Stimulated activated CD8-positive, alpha-beta memory T cell treated with anti-CD3 and anti-CD28 coated beads, Interleukin-4, amount 100 ng/mL, for 24 hours (primary cell): Measurements from ENCODE around the gene FICD.
"Not testable (repeated sequence)": the region's sequence is repeated elsewhere in the genome, so short reads cannot be mapped to it uniquely, and the experiment has no call there.

Source experiments
- DNase-seq: peaks from one replicate; pipeline ENCODE4 v3.0.0-alpha.2; 2020; ENCODE audit warnings: low read depth

FICD gene

DNA sequence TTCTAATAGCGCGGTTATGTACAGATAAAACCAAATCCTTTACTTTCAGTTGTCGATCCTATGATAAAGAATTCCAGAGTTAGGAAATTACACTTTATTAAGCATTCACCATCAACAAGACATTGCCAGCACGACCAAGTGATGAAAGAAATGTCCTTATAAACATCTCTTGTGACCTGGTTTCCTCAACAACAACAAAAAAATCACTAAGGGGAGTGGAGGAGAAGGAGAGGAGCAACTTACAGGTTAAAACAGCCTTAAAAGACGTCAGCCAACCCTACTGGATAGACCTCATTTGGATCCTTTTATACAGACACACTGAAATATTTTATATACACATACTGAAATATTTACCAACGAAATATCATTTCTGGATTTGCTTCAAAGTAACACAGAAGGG, 23.1 kb downstream of the FICD start:
- no peak for DNase-seq

DNA sequence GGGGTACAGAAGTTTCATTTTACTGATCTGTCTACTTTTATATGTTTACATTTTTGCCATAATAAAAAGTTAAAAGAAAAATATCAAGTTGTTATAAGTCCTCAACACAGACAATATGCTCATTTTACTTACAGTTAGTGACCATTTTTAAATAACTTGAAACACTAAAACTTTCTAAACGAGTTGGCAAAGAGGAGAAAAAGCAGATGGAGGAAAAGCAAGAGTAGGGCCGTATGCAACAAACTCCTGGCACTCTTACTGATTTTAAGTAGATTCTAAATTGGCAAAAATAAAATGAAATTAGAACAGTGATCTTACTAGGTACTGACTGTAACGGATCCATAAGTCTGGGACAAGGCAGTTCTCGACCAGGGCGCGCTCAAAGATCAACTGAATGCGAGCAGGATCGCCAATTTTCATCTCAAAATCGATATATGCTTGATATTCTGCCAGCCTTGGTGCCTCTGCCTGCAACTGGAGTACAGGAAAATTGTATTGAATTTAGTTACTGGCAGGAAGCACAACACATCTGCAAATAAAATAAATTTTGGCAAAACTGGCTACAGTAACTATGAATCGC, 23.6 kb downstream of the FICD start:
- no peak for DNase-seq

DNA sequence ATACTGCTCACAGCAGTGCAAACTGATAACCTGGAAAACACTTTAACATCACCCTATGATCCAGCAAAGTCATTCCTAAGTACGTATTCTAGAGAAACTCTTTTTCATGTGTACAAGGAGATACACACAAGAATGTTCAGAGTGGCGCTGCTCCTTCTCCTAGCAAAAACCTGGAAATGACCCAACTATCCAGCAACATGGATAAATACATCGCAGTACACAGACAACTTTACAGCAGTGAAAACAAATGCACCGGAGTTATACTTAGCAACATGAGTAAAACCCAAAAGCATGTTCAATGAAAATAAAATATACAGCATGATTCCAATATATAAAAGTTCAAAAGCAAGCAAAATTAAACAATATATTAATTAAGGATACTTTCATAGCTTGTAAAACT, 27.2 kb downstream of the FICD start:
- DNase-seq, result no peak

DNA sequence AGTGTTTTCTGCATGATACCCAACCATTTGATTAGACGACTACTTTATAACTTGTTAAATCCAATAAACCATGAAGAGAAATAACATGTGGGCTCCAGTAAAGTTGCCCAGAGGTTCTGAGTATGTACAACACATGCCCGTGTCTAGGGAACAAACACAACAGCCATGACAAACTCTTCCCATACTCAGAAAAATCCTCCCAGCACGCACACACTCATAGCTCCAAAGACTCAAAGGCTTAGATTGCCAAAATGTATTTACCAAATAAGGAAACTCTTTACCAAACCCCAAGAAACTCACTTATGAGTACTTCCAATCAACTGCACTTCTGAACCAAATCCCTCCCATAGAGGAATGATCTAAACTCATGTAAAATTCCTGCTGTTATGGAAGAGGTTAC, 28.6 kb downstream of the FICD start:
- DNase-seq, result no peak

DNA sequence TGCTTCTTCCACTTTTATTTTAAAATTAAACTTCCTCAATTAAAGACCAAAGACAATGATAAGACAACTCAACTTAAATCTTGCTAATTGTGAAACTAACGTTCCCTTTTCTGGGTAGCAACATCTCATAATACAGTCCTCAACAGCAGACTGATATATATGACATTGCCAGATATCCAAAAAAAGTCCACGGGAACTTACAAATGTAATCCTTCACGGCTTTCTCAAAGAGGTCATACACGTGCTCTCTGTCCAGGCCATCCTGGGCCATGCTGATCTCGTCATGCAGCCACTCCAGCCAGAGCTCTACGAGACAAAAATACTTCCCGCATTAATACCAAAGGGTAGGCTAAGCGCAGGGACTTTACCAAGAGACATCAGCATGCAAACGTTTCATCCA, 32.6 kb downstream of the FICD start:
- DNase-seq, result no peak

GRCh38 chr12:108548954-108549521, 34.0 kb downstream of the FICD start:
- DNase-seq, result no peak

- no peak for DNase-seq
Measured at GRCh38 chr12:108551535-108551934, 36.5 kb downstream of the FICD start.

- no peak for DNase-seq
Measured at GRCh38 chr12:108553799-108554198, 38.7 kb downstream of the FICD start.

DNA sequence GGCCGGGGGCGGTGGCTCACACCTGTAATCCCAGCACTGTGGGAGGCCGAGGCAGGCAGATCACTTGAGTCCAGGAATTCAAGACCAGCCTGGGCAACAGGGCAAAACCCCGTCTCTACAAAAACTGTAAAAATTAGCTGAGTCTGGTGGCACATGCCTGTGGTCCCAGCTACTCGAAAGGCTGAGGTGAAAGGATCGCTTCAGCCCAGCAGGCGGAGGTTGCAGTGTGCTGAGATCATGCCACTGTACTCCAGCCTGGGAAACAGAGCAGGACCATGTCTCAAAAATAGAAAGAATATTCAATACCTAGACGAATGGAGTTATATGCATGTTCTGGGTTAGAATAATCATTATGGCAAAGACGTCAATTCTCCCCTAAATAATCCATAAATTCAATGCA, 40.3 kb downstream of the FICD start:
- DNase-seq, result not testable (repeated sequence)

DNA sequence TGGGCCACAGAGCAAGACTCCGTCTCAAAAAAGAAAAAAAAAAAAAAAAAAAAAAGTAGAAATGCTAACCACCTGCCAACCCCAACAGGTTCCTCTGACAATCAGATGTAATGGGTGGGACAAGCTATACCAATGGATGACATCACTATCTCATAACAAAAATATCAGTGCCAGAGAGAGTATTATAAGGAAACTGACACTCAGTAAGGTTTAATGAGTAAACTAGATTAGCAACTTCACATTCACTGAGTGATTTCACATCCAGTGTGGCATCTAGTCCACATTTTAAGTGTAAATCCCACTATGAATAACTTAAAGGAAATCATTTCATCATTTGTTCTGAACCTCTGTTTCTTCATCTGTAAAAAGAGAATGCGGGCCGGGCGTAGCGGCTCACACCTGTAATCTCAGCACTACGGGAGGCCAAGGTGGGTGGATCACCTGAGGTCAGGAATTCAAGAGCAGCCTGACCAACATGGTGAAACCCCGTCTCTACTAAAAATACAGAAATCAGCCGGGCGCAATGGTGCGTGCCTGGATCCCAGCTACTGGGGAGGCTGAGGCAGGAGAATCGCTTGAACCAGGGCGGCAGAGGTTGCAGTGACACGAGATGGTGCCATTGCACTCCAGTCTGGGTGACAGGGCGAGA, 44.1 kb downstream of the FICD start:
- DNase-seq, result no peak

DNA sequence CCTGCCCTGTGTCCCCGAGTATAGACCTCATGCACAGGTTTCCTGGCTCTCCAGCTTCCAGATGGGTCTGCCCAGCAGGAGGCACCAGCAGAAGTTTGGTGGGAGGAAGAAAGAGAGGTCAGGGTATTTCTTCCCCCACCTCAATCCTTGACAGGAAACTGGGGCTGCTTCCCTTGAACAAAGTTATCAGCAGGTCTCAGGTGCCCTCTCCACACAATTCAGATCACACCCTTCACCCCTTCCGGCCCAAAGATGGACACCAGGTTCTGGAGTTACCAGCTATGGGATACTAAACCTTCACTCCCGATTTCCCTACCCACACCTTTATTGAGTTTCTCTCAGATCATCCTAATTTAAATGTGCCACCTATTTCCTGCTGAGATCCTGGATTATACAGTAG, 44.7 kb downstream of the FICD start:
- DNase-seq, result no peak

- no peak for DNase-seq
Measured at GRCh38 chr12:108560321-108560721, 45.2 kb downstream of the FICD start.

DNA sequence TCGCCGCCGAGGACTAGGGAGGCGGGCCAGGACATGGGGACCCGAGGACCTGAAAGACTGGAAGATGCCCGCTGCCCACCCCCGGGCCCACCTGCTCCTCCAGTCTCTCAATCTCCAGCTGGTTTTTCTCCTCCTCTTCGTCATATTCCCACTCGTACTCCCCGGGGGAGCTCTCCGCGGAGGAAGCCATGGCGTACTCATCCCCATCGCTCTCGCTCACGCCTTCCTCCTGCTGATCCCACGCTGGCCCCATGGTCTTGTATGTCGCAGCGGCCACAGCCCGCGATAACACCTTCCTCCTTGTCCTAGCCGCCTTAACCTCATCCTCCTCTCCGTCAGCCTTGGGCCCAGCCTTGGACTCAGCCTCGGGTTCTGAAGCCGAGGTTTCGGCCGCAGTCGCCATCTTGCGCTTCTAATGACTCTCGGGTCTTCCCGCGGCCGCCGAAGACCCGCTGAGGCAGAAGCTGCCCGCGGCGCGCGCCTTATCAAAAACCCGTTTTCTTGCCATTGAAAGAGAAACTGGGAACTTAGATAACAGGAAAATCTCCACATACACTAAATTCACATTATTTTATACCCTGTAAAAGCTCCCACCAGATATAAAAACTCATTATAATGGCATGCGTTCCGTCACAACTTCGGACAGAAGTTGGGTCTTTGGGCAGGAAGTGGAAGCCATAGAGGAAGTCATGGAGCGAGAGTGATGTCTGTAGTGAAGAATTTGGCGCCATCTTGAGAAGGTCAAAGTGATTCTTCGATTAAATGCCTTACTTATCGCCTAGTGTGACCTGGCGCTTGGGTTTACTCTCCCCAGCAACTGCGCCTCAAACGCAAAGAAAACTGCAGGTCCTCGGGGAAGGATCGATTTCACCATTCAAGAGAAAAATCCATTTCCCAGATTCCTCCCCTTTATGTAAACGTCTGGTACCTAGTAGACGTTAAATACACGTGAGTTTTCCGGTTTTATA, 46.0 kb downstream of the FICD start, which contains the start of gene SART3:
Gene SART3, minus strand, starts transcription at position 422 of the 968 bp plus-strand sequence. Its CDS starts 19 bp downstream, at position 403.
- peak; percentile 71 for DNase-seq

- DNase-seq, result no peak
Measured at GRCh38 chr12:108561852-108562347, 46.8 kb downstream of the FICD start.

- DNase-seq, result peak; percentile 99
Measured at GRCh38 chr12:108562348-108563135, 47.5 kb downstream of the FICD start, which contains the start of gene ISCU. ISCU (plus strand) TSS chr12:108562596; CDS start chr12:108562623, 27 bp downstream.

DNA sequence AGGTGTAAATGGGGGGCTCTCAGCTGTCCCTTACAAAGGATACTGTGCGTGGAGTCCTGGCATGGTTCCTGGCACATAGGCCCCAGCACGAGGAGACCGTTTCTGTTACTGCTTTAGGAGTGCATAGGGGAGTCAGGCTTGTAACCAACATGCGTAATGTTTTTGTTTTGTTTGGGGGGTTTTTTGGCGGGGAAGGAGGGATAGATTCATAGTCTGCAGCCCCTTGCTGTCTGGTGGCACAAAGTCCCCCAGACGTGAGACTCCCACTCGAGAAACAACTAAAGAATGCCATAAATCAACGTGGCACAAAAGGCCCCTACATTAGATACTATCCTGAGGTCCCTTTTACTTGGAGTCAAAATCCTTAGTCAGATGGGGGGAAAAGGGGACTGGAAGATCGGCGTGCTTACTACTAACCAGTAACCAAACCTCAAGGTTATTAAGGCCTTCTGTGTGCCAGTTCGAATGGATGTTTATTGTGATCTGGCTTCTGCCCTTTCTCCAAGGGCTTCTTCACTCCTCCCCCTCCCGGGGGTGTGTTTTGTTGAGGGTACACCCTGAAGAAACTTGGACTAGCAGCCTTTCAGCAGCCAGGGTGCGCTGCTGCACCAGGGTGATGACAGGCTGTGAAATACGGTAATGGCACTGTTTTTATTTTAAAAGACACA, 48.2 kb downstream of the FICD start:
- peak; percentile 73 for DNase-seq

GRCh38 chr12:108563804-108564151, 48.7 kb downstream of the FICD start:
- no peak for DNase-seq

DNA sequence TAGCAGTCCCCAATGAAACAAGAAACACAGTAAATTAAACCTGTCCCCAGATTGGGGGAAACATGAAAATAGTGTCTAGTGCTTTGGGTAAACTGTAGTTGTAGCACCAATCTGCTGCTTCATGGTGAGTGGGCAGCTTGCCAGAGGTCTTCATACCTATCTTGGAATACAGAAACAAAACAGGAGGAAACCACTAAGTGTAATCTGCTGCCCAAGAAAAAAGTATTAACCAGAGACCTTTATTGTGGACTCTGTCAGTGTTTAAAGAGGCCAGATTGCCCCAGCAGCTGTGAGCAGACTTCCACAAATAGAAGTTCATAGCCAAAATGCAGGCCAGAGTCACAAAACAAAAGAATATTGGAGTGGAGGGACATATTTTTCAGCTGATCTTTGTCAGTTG, 49.6 kb downstream of the FICD start:
- no peak for DNase-seq

- DNase-seq, result no peak
Measured at GRCh38 chr12:108565146-108565545, 50.1 kb downstream of the FICD start.

GRCh38 chr12:108565976-108566375, 50.9 kb downstream of the FICD start:
- peak; percentile 40 for DNase-seq

DNA sequence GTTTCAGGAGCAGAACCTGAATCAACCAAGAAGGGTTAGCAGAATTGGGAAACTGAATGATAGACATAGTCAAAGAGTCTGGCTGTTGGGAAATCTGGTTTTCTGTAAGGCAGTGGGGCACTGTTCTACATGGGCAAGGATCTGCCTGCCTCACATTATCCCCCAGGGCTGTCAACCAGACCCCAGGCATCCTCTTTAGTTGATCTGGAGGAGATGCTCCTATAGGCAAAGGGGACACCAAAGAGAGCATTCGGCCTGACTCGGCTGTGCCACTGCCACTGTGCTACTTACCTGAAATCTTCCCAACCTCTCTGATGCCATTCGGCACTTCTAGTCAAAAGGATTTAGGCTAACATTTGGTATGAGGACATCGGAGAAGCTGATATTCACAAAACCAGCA, 51.4 kb downstream of the FICD start:
- no peak for DNase-seq
